Measurements from ENCODE around the gene CALB2.

The CALB2 gene

DNA sequence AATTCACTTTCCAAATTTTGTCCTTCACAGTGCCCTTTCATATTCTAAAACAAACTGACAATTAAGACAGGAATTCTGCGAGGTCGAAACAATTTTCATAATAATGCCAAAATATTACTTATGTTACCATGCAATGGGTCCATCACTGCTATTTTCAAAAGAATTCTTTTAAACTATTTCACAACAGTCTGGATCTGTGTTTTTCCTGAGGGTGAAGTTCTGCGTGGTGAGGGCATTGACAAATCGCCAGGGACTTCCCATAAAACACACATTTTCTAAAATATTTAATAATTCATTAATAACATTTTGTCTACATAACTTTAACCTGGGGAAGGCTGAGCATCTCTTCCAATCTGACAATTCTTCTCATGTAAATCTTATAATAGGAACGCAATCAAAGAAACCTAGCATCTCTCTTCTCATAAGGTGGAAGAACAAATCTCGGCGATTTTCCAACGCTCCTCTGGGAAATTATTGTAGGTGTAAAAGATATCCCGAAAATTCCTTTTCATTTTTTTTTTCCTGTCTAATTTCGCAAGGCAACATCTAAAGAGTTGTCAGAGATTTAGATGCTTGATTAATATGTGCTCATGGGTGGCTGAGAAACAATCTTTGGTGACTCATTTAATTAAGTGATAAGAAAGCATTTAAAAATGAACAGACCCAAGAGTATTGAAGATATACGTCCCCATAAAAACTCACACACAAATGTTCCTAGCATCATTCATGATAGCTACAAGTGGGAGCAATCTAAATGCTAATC, 41.5 kb downstream of the CALB2 start:
- DNase-seq = no peak

DNA sequence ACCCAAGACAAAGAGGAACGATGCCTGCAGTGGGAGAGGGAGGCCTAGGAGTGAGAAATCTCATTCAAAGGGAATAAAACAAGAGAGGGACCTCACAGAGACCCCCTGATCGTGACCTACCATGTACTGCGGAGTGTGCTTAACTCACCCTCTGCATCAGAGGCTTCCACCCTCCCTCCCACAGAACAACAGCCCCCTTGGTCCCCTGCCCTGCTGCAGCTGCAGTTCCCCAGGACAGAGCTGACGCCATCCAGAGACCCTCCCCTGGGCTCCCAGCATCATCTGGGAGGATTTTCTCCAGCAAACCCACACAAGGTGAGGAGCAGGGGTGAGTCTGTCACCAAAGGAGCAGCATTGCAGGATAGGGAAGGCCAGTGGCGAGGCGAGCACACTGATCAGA, 43.5 kb downstream of the CALB2 start:
- no peak for DNase-seq

DNA sequence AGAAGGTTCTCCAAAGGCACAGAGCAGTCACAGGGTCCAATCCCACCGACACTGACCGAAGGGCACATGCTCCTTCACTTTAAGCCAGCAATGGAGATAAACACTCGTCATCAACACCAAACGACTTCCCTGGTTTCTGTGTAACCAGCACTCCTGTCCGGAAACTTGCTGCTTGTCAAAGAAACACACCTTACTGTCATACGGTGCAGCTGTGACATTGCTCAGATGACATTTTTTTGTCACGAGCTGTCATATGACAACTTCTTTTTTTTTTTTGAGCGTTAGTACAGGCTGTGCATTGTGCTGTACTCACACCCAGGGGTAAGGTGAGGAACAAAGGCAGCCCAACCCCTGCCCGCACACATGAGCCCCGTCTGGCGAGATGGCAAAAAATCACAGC, 44.2 kb downstream of the CALB2 start:
- no peak for DNase-seq

DNA sequence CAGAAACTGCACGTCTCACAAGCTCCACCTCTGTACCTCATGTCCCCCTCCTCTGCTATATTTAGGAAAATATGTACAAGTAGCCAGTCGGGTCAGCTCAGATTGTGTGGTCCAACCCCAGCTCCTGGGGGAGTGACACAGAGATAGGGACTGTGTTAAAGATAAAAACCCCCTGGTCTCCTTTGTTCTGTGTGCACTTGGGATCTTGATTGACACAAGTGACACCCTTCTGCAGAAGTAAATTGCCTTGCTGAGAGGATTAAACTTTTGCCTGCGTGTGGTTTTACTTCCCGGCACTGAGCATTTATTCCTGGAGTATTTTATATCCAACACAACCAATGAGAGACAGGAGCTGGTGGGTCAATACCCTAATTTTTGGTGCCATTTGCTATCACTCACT, 45.8 kb downstream of the CALB2 start:
- no peak for DNase-seq

DNA sequence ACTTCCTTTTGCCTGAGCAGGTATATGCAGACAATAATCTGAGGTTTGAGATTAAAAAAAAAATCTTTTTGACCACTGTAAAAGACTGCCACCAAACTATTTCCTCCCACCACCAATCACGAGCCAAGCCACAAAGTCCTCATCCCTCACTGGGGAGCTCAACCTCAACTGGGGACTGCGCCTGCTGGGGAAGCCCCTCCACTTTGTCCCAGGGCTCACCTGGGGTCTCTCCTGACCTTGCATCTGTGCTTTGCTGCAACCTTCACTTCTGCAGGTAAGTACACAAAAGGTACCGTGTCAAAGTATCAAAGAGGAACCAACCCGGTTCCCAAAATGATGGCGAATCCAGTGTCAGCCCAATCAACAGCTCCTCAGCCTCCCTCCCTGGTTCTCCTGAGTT, 47.8 kb downstream of the CALB2 start:
- no peak for DNase-seq

DNA sequence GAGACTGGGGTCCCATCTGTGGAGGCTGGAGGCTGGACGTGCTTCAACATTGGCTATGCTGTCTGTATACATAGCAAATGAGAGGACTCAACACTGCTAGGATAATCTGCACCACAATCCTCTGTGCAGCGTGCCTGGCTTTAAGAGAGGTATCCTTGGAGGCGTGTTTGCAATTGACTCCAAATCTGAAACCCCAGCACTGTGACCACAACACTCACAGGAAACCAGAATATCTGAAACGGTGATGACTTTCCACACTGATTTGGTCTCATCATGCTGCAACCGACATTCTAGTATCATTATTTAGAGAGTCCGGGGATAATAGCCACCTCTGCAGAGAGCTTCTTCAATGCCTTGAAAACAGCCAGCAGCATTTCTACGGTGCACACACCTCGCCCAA, 48.2 kb downstream of the CALB2 start:
- no peak for DNase-seq

DNA sequence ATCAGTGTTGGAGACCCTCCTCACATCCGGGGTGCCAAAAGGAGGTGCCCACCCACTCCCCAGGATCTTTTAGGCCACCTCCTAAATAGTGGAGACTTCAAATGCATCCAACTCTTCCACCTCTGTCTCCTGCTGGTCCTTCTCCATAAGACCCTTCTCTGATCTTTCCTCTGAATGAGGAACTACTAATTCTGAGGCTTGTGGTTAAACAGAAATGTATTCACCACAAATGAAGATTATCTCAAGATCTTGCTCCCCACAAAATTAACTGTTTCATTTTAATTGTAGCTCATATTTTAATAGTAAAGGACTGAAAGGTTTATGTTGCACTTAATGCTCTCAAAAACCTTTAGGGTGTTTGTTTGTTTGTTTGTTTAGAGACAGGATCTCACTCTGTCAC, 49.2 kb downstream of the CALB2 start:
- DNase-seq = no peak

DNA sequence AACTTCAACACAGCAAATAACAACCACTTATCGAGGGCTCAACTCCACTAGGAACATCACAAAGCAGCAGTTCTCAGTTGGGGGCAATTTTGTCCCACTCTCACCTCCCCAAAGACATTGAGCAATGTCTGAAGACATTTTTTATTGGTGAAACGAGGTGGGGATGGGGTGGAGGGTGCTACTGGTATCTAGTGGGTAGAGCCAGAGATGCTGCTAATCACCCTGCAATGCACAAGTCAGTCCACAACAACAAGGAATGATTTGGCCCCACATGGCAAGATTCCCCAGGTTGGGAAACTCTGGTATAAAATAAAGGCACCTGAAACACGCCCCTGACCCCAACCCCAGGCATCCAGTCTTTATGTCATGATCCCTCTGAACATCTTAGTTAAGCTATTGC, 50.0 kb downstream of the CALB2 start:
- no peak for DNase-seq

DNA sequence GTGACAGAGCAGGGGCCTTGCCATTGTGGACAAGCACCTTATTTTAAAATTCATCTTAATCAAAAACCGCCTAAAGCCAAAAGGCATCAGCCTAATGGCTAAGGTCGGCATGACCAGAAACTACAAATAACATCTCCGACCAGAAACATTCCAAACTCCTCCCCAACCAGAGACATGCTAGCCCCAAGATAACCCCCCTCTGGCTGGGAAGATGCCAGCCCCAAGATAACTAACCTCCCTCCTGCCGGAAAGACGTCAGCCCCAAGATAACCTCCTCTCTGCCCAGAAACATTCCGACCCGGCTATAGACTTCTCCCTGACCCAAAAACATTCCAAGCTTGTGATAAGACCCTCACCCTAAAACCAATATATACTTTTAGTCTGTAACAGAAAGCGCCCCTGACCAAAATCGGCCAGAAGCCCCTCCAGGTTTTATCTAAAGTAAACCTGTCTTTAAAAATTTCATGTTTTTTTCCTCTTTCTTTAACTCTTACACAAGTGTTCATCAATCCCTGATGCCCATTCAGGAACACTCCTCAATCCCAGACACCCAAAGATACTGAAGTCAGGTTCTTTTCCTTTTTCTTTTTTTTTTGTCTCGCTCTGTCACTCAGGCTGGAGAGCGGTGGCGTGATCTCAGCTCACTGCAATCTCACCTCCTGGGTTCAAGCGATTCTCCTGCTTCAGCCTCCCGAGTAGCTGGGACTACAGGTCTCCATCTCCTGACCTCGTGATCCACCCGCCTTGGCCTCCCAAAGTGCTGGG, 50.7 kb downstream of the CALB2 start:
- no peak for DNase-seq

DNA sequence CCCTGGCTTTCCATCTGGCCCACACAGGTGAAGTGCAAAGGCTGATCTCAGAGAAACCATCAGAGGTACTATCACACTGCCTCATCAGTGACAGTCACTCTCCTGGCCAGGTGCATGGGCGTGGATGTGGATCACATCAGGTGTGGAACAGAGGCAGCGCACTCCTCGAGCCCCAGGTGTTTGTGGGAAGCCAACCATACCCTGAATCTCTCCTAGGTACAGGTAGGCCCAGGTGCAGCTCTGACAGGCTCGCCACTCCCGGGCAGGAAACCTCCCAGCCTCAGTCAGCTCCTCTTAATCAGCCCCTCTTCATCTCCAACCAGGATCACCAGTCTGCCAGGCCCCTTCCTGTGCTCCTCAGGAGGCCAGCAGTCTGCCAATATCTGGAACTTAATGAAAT, 51.6 kb downstream of the CALB2 start:
- no peak for DNase-seq

DNA sequence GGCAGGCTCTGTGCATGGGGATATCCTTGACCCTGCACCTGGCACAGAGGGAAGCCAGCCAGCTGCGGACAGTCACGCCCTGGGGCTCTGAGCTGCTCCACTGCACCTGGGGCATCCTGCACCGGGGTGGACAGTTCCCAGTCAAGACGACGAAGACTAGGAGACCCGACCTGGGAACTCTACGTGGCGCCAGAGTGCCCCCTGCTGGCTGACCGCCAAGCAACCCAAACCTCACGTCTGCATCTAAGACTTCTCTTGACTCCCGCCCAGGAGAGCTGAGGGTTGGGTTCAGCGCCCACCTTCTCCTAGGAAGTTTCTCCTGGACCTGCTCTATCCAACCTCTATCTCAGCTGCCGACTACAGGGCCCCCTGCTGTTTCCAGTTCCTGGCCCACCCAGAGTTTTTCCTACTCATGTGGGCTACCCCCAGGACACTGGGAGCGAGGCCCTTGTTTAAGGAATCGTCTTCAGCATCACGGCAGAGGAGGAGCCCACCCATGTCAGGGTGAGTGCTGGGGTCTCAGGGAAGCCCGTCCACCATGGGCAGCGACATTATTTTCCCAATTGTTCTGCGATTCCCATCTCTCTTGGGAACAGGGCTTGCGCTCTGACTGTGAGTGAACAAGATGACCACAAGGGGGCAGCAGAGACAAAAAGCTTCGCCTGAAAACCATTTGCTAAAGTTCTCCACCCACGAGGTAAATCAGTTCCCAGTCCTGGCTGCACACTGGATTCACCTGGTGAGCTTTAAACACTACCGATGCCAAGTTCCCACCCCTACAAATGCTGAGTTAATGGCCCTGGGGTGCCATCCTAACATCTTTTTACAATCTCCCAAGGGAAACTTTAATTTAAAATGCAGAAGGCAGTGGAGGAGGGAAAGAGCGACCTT, 54.0 kb downstream of the CALB2 start:
- DNase-seq = peak; percentile 63

DNA sequence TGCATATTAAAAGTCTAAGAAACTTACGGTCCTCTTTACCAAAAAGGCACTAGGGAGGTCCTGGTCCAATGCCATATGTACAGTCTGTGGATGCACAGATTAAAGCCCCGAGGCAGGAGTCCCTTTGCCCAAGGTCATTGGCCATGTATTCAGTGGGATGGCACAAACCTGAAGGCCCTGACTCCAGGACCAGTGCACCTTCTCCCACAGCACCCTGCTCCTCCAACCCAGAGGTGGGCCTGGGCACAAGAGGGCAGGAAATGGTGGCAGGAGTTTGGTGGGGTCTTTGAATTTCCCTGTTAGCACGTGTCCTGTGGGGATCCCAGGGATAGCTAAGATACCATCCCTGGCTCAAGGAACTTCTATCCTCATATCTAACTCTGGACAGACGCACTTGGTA, 54.8 kb downstream of the CALB2 start:
- DNase-seq = no peak

DNA sequence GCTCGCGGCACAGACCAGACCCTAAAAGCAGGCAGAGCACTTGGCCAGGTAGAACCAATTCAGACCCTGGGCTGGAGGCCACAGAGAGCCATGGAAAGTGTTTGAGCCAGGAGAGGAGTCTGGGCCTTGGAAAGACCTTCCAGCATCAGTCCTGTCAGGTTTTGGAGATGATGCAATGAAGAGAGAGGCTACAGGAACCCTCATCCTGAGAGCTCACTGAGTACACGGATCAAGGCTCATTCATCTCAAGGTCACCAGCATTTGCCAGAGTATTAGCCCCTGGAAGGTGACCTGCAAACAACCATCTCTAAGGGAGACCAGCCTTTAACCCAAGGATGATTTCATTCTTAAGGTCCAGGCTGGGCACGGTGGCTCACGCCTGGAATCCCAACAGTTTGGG, 55.5 kb downstream of the CALB2 start:
- no peak for DNase-seq

DNA sequence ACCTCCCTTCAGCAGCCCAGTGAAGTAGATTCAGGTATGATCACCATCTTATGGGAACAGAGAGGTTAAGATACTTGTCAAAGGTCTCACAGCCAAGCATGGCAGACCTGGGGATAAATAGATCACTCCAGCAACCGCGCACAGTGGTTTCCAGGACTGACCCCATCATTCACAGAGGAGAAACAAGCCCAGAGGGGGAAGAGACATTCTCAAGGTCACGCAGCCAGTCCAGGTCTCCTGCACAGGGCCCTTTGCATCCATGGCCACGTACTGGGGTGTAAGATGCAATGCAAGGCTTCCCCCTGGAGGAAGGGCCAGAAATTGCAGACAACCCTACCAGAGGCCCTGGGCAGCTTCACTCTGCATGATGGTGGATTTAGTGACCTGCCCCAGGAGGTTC, 63.4 kb downstream of the CALB2 start:
- peak; percentile 21 for DNase-seq

DNA sequence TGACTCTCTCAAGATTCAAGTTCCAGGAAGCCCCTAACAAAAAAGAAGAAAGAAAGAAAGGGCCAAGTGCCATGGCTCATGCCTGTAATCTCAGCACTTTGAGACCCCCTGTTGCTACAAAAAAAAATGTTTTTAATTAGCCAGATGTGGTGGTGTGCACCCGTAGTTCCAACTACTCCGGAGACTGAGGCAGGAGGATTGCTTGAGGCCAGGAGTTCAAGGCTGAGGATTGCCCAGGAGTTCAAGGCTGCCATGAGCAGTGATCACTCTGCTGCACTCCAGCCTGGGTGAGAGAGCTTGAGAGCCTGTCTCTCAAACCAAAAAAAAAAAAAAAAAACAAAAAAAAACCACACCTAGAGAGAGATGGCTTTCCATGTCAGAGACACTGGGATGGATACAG, 64.5 kb downstream of the CALB2 start:
- DNase-seq = no peak

DNA sequence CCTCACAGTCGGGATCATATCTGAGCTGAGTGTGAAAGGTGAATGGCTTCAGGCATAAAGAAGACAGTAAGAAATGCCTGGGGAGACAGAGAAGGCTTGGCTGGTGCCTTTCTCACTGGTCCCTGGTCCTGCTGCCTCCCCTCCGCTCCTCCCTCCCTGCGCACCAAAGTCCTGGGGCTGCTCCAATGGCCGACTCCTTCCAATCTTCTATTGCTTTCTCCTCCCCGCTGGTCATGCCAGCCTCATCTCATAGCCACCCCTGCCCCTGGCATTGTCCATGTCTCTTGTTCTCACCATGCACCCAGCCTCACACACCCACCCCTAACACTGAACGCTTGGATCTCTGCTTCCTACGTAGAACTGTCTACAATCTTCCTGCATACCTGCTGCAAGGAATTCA, 65.3 kb downstream of the CALB2 start:
- no peak for DNase-seq

DNA sequence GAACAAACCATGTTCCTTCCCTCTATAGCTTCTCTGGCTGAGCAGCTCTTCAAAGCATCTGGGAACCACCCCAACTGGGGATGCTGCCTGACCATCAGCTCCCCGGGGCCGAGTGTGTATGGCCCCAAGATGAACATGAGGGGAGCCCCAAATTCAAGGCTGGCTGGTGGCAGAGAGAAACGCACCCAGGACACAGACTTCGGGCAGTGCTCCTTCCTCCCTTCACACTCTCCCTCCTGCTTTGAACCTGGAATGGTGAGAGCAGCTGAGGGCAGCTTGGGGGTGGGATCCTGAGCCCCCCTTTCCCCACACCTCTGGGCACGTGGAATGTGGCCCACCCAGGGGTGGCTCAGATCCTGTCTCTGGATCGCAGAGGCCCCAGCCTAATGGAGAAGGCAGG, 66.1 kb downstream of the CALB2 start:
- no peak for DNase-seq

DNA sequence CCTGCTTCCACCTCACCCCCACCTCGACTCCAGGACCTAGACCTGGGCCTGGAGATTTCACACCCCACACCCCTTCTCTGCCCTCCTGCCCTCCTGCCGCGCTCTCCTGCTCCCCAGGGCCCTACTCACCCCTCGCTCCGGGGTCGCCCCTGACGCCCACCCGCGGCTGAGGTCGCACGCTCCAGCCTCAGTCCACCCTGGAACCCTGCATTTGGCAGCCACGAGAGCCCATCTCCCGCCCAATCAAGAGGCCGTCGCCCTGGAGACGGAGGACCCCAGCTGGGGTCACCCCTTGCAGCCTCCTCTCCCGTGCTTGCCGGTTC, 67.2 kb downstream of the CALB2 start:
- DNase-seq = no peak

DNA sequence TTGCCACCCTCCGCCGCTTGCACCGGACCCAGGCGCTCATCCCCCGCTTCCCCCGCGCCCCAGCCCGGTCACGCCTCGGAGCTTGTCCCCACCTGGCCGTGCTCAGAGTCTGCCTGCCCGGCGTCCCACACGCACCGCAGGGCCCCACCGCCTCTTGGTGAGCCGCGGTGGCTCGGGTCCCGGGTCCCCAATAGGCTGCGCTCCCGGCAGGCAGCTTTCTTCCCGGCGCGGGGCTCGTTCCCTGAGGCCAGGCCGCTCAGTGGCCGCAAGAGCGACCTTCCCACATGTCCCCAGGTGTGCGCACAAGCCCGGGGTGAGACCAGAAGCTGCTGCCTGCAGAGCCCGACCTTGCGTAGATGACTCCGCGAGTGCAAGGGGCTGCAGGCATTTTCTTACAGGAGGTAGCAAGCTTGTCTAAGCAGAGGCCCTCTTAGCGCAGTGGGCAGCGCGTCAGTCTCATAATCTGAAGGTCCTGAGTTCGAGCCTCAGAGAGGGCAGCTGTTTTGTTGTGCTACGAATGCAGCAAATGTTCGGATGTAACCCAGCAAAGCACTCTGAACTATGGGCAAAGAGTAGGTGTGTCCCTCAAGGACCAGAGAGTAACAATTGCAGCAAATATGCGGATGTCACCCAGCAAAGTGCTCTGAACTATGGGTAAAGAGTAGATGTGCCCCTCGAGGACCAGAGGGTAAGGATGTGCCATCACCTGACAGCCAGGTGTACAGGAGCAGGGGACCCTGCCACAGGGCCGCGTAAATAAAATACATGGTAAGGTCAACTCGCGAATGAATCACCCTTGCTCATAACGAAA, 67.8 kb downstream of the CALB2 start:
- no peak for DNase-seq

DNA sequence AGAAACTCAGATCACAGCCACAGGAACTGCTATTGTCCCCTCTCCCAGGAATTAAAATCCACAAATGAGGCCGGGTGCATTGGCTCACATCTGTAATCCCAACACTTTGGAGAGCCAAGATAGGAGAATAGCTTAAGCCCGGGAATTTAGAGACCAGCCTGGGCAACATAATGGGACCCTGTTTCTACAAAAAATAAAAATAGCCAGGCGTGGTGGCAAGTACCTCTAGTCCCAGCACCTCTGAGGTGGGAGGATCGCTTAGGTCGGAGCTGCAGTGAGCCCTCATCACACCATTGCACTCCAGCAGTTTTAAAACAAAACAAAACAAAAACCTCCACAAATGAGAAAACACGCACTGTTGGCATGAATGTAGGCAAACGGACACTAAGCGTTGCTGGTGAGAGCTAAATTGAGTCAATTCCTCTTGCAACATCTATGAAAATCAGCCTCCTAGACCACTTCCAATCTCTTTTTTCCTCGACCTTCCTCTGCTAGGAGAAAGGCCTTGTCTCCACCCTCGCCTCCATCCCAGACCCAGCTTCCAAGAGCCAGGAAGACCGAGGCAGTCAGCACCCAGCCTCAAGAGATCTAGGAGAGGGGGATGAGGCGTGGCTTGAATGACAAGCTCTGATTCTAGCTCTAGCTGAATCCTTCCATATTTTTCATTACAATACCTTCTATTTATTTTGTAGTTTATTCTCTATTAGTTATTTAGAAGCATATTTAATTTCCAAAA, 68.5 kb downstream of the CALB2 start:
- DNase-seq = no peak

DNA sequence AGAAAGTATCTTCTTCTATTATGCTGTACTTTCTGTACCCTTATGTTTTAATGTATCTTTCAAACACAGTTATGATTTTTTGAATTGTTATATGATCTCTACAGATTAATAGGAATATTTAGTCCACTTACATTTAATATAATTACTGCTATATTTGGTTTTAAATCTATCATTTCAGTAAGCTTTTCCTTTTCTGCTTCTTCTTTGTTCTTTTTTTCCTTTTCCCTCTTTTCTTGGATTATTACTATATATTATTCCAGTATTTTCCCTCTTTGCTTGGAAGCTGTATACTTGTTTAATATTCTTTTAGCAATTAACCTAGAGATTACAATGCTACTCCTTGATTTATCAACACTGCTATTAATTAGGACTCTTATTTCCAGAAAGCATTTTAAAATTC, 69.9 kb downstream of the CALB2 start:
- no peak for DNase-seq

DNA sequence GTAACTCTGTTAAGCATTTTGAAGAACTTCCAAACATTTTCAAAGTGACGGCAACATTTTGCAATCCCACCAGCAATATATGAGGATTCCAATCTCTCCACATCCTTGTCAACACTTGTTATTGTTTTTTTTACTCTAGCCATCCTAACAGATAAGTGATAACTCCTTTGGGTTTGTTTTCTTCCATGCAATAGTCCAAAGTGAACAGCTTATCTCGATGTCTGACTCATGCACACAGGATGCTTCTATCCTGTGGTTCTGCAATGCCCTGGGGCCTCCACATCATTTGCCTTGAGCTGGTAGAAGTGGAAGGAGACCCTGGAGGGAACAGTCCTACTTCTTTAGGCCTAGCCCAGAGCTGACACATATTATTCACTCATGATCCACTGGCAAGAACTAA, 70.4 kb downstream of the CALB2 start:
- no peak for DNase-seq
